A673 (cell line): Measurements from ENCODE around the gene RANBP3. TPM values are rescaled to one million over a fixed set of nuclear protein-coding genes. Genes with fewer than 3 reads are reported as not detected.
"Not testable (repeated sequence)": the region's sequence is repeated elsewhere in the genome, so short reads cannot be mapped to it uniquely, and the experiment has no call there.

Source experiments
- BruUV-seq: library from RNA; stranded (reverse); fragments of 400-500 nt; replicated peaks from 2 replicates; lab custom pipeline; 2021; lab: Mats Ljungman, UMichigan
- CTCF ChIA-PET: fragments of 300-600 bp; sonication (Branson Sonifier 250); formaldehyde crosslinking; loops from one replicate; lab custom pipeline; 2022; ENCODE audit warnings: antibody characterized with exemption; lab: Charles Lee
- POLR2A ChIA-PET: fragments of 300-600 bp; sonication (Branson Sonifier 250); formaldehyde crosslinking; loops from one replicate; lab custom pipeline; 2022; ENCODE audit warnings: antibody characterized with exemption; ENCODE audit not compliant: low non-redundant PET; lab: Charles Lee
- DNase-seq: peaks from one replicate; pipeline ENCODE4 v3.0.0-alpha.2; 2015; ENCODE audit warnings: low spot score
- H3K27ac ChIP-seq: fragments of 200-600 bp; sonication (generic); 2 replicates; pipeline ENCODE4 v1.5.1; 2016; ENCODE audit warnings: mixed run types, low read depth, mild to moderate bottlenecking, mixed read lengths, antibody characterized with exemption, low read length; ENCODE audit not compliant: poor library complexity, severe bottlenecking
- H3K27me3 ChIP-seq: fragments of 200-600 bp; sonication (generic); replicated peaks from 2 replicates; pipeline ENCODE4 v1.6.1; 2017; ENCODE audit warnings: mixed run types, low read depth, mild to moderate bottlenecking, mixed read lengths, antibody characterized with exemption, low read length; ENCODE audit not compliant: insufficient read depth, poor library complexity
- H3K36me3 ChIP-seq: fragments of 200-600 bp; sonication (generic); 2 replicates; pipeline ENCODE4 v1.6.1; 2016; ENCODE audit warnings: mixed run types, mild to moderate bottlenecking, mixed read lengths, antibody characterized with exemption, low read length; ENCODE audit not compliant: insufficient read depth, poor library complexity, severe bottlenecking
- H3K4me1 ChIP-seq: fragments of 200-600 bp; sonication (generic); 2 replicates; pipeline ENCODE4 v1.6.1; 2017; ENCODE audit warnings: mixed run types, mild to moderate bottlenecking, mixed read lengths, antibody characterized with exemption, low read length; ENCODE audit not compliant: insufficient read depth, poor library complexity, severe bottlenecking
- H3K4me3 ChIP-seq: fragments of 200-600 bp; sonication (generic); 2 replicates; pipeline ENCODE4 v1.5.1; 2016; ENCODE audit warnings: low read depth, mixed run types, mild to moderate bottlenecking, mixed read lengths, low read length; ENCODE audit not compliant: poor library complexity, severe bottlenecking
- H3K9me3 ChIP-seq: fragments of 200-600 bp; sonication (generic); 2 replicates; pipeline ENCODE4 v1.6.1; 2016; ENCODE audit warnings: mixed run types, low read depth, mild to moderate bottlenecking, mixed read lengths, antibody characterized with exemption, low read length; ENCODE audit not compliant: poor library complexity, severe bottlenecking
- EZH2 ChIP-seq: fragments of 200-600 bp; sonication (generic); IDR thresholded peaks from 2 replicates; pipeline ENCODE4 v1.6.1; 2017; ENCODE audit warnings: borderline replicate concordance, low read depth, mild to moderate bottlenecking, mixed read lengths, antibody characterized with exemption, low read length; ENCODE audit not compliant: poor library complexity, severe bottlenecking
- intact Hi-C: fragments of 100-400 bp; cut with micrococcal nuclease; formaldehyde crosslinking; loops from one replicate; pipeline ENCODE4 v1.10.0; 2022; ENCODE audit not compliant: unreplicated experiment
- total RNA-seq: library from RNA; stranded (reverse); gene quantifications from 2 replicates; pipeline ENCODE4 v1.2.3, GENCODE V29; 2021
- TF ChIP-seq, protein P1 (sequence below): fragments of 300-800, 200-600 bp; sonication (generic); conservative IDR thresholded peaks from 2 replicates; pipeline ENCODE4 v1.5.1; 2017; ENCODE audit warnings: low read depth, mild to moderate bottlenecking, antibody characterized with exemption, low read length, moderate library complexity, mixed read lengths

RANBP3 gene
- total RNA-seq, 1 experiment from 2014 or later, result 130 TPM

DNA sequence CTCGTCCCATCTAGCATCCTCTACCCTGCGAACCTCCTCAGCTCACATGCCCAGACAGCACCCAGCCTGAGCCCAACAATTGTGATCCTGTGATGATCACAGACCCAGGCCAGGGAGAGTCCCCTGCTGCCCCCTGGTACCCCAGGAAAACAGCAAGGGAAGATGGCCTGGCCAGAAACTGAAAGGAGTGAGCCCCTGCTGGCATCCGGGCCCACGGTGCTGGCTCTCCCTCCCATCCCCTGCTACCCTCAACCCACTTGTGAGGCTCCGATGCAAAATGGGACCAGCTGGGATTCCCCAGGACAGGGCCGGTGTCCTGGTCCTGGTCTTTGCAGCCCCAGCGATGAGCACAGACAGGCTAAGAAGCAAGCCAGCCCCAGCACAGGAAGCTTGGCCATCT is 14.1 kb downstream of the RANBP3 start:
- no peaks in the 10 kb centered on the region for H3K9me3 ChIP-seq
- TF ChIP-seq, protein P1, sequence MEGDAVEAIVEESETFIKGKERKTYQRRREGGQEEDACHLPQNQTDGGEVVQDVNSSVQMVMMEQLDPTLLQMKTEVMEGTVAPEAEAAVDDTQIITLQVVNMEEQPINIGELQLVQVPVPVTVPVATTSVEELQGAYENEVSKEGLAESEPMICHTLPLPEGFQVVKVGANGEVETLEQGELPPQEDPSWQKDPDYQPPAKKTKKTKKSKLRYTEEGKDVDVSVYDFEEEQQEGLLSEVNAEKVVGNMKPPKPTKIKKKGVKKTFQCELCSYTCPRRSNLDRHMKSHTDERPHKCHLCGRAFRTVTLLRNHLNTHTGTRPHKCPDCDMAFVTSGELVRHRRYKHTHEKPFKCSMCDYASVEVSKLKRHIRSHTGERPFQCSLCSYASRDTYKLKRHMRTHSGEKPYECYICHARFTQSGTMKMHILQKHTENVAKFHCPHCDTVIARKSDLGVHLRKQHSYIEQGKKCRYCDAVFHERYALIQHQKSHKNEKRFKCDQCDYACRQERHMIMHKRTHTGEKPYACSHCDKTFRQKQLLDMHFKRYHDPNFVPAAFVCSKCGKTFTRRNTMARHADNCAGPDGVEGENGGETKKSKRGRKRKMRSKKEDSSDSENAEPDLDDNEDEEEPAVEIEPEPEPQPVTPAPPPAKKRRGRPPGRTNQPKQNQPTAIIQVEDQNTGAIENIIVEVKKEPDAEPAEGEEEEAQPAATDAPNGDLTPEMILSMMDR, result no peak
- TF ChIP-seq EZH2, result no peak
- intact Hi-C loops, result no loop called here
- H3K4me3 ChIP-seq, result no peak overlapping the region
- no TSS peak for BruUV-seq
- ChIA-PET POLR2A (no interaction called here), CTCF (no interaction called here)
- H3K36me3 ChIP-seq, result no peaks in the 10 kb centered on the region
- DNase-seq, result no peak
- H3K27ac ChIP-seq, result peak overlapping the region; percentile 66
- H3K4me1 ChIP-seq, result peaks cover 48% of the 10 kb centered on the region
- H3K27me3 ChIP-seq, result no peaks in the 10 kb centered on the region

DNA sequence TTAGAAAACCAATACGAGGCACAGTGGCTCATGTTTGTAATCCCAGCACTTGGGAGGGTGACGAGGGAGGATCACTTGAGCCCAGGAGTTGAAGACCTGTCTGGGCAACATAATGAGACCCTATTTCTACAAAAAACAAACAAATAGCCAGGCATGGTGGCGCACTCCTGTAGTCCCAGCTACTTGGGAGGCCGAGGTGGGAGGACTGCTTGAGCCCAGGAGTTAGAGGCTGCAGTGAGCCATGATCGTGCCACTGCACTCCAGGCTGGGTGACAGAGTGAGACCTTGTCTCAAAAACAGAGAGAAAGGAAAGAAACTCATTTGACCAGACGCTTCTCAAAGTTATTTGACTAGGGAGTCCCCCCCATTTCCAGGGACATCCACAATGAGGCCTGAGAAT is 14.7 kb downstream of the RANBP3 start:
- intact Hi-C loops, H3K36me3 ChIP-seq, BruUV-seq, H3K4me3 ChIP-seq, CTCF ChIA-PET, POLR2A ChIA-PET, H3K27me3 ChIP-seq, DNase-seq, H3K9me3 ChIP-seq: not testable (repeated sequence)
- Histone ChIP-seq H3K4me1 (peaks cover 42% of the 10 kb centered on the region), H3K27ac (peak overlapping the region; percentile 66)

DNA sequence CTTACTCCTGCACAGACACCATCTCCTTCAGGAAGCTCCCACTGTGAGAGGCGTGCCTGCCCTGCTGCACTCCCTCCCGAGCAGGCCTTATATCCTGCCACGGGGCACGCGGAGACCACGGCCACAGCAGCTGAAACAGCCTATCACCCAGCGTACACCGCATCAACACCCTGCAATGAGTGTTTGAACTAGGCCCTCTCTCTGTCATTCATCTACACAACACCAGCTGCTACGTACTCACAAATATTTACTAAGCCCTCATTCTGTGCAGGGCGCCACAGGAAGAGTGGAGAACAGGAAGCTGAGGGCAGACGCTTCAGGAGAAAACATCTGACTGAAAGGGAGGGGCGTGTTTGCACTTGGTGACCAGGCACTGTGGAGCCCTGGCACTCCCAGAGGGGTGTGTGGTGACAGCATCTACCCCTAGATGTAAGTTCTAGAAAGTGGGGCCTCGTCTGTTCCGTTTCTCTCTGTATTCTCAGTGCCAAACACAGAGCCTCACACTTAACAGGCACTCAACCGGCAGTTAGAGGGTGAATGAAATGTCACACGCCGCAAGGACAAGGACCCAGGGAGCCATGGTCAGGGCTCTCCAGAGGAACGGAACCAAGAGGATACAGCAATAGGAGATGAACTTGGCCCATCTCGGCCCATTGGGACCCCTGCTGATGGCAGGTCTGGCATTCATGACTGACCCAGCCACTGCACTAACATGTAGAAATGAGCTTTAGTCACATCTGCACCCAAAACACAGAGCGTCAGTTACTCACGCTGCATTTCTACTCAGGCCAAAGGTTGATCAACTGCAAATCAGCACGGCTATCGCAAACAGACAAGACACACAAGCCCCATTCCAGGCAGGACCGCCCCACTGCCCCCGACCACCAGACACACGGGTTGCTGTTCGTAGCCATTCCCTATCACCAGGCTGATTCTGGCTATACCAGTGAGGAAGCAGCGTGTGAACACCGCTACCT is 15.7 kb downstream of the RANBP3 start:
- POLR2A ChIA-PET, result interaction anchor here (0.7 kb wide), 1 partner anchor 11 kb away, joined by 3 read pairs; no protein-coding TSS in a partner anchor
- H3K27me3 ChIP-seq, result no peaks in the 10 kb centered on the region
- H3K27ac ChIP-seq, result peak overlapping the region; percentile 66
- H3K9me3 ChIP-seq, result no peaks in the 10 kb centered on the region
- H3K36me3 ChIP-seq, result no peaks in the 10 kb centered on the region
- CTCF ChIA-PET, result interaction anchor here (1.0 to 1.2 kb wide), 2 partner anchors 25 to 158 kb away, joined by 3 read pairs; no protein-coding TSS in a partner anchor
- intact Hi-C loops, result no loop called here
- peak; percentile 91 for DNase-seq
- peaks cover 32% of the 10 kb centered on the region for H3K4me1 ChIP-seq
- H3K4me3 ChIP-seq, result peak overlapping the region; percentile 11
- no peak for TF ChIP-seq EZH2
- TF ChIP-seq, protein P1, result 0 out of 2 replicates have a peak, but pooled peaks have one; percentile 16
- no TSS peak for BruUV-seq

DNA sequence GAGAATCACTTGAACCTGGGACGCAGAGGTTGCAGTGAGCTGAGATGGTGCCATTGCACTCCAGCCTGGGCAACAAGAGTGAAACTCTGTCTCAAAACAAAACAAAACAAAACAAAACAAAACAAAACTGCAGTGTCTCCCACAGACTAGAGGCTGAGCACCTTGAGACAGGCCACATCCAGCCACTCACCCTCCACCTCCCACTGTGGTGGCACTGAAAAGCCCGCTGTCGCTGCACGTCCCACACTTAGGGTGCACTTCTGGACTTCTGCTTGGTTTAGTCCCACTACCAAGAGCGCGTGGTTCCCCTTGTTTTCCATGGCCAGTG is 16.3 kb downstream of the RANBP3 start:
- DNase-seq, BruUV-seq, intact Hi-C loops, H3K9me3 ChIP-seq, H3K27me3 ChIP-seq, POLR2A ChIA-PET, H3K36me3 ChIP-seq: not testable (repeated sequence)
- CTCF ChIA-PET, result interaction anchor here (1.0 to 1.2 kb wide), 2 partner anchors 26 to 157 kb away, joined by 3 read pairs; no protein-coding TSS in a partner anchor
- Histone ChIP-seq H3K4me3 (peak overlapping the region; percentile 11), H3K27ac (peak overlapping the region; percentile 66), H3K4me1 (peaks cover 31% of the 10 kb centered on the region)
